GM21515 (cell line): ENCODE results near the gene FGF6.
"Not testable (repeated sequence)": the region's sequence is repeated elsewhere in the genome, so short reads cannot be mapped to it uniquely, and the experiment has no call there.

Source experiments
- ATAC-seq: cut with Tn5 transposase; IDR thresholded peaks from one replicate; pipeline ENCODE4 v1.9.1; 2021; ENCODE audit not compliant: unreplicated experiment

The FGF6 gene

GRCh38 chr12:4421590-4422031 lies 24.0 kb downstream of the FGF6 start:
- ATAC-seq: no peak

GRCh38 chr12:4420138-4420670 lies 25.4 kb downstream of the FGF6 start:
- no peak for ATAC-seq

GRCh38 chr12:4418913-4419312 lies 26.7 kb downstream of the FGF6 start:
- no peak for ATAC-seq

GRCh38 chr12:4417936-4418335 lies 27.7 kb downstream of the FGF6 start:
- no peak for ATAC-seq

DNA sequence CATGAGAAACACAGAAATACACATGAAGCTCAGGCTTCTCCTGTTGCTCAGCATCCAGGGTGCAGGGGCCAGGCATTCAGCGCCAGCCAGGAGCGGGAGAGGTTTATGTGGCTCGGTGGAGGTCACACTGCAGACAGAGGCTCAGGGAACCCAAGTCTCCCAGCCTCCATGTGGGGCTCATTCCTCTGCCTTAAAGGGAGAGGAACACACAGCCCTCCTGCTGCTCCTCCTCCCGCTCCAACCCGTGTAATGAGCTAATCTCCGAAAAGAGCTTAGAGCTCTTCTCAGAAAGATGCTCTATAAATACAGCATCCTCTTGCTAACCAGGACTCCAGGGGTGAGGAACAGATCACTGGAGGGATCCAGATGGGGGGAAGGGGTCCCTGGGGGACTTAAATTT lies 28.2 kb downstream of the FGF6 start:
- no peak for ATAC-seq

DNA sequence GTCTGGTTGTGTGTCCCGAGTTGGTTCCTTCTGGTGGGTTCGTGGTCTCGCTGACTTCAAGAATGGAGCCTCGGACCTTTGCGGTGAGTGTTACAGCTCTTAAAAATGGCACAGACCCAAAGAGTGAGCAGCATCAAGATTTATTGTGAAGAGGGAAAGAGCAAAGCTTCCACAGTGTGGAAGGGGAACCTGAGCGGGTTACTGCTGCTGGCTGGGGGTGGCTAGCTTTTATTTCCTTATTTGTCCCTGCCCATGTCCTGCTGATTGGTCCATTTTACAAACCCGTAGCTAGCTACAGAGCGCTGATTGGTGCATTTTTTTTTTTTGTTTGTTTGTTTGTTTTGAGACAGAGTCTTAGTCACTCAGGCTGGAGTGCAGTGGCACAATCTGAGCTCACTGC lies 29.3 kb downstream of the FGF6 start:
- no peak for ATAC-seq

DNA sequence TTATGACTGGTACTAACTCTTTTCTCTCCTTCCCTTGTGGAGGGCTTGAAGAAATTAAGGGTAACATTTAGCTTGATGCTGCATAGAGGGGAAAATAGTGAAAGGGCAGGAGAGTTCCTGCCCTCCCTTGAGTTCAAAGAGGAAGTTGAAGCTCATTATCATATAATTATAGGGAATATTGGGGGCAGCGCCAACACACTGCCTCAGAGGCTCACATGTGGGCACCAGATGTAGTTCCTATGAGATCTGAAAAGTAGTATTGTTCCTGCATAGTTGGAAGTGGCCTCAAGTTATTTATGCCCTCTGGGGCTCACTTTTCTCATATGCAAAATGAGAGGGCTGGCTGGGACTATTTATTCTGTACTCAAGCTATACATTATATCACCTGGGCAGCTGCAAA lies 33.1 kb downstream of the FGF6 start:
- ATAC-seq: no peak

- no peak for ATAC-seq
These were observed 33.6 kb downstream of the FGF6 start for GRCh38 chr12:4412056-4412455.

DNA sequence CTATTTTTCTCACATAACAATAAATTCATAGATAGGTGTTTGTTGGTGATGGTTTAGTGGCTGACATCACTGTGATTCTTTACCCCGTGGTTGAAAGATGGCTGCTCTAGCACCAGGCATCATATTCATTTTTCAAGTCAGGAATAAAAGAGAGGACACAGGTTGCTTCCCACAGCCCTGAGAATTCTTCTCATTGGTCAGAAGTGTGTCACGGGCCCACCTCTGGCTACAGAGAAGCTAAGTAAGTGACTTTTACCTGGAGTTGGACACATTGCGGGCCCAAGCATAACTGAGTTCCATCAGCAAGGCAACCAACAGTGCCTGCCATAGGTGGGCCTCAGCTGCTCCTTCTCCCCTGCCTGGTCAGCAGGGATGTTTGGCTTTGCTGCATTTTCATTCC lies 38.5 kb downstream of the FGF6 start:
- no peak for ATAC-seq

- ATAC-seq: not testable (repeated sequence)
These were observed 40.6 kb downstream of the FGF6 start for GRCh38 chr12:4404877-4405637.

DNA sequence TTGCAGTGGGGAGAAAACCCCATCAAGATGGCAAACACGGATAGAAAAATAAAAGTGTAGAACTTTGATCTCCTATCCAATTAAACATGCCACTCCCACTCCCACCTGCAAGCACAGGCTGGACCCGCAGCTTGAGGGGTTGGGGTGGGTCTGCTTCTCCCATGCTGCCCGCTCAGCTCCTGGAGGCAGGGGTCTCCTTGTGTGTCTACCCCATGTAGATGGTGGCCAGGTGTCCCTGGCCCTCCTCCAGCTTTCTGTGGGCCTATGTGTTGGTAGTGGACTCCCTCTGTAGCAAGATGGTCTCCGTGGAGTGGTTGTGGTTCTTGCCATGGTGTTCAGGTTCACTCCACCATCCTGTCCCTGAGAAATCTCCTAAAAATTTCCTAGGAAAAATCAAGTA lies 42.6 kb downstream of the FGF6 start:
- ATAC-seq: no peak

GRCh38 chr12:4401117-4401516 lies 44.5 kb downstream of the FGF6 start:
- no peak for ATAC-seq

- ATAC-seq: no peak
These were observed 49.8 kb downstream of the FGF6 start for GRCh38 chr12:4395818-4396217.

GRCh38 chr12:4393211-4393610 lies 52.4 kb downstream of the FGF6 start:
- ATAC-seq: no peak

DNA sequence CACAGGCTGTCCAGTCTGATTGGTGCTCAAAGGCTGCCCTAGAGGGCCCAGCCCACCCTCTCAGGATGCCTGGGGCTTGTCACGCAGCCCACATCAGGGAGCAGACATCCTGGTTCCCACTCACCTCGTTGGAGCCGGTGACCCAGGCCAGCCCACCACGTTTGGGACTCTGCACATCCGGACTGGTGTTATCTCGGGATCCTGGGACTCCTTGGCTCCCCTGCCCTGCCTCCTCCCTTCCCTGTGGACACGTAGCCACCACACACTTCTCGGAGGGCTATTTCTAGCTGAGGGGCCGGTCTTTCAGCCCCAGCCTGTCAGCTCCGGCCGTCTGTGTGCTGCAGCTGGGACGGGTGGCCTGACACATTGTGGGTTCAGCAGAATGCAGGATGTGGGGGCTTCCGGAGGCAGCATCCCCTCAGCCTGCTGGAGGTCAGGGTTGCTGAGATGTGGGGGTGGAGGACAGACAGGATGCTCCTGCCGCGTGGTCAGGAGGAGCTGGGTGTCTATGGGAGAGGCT lies 53.3 kb downstream of the FGF6 start:
- ATAC-seq: no peak

DNA sequence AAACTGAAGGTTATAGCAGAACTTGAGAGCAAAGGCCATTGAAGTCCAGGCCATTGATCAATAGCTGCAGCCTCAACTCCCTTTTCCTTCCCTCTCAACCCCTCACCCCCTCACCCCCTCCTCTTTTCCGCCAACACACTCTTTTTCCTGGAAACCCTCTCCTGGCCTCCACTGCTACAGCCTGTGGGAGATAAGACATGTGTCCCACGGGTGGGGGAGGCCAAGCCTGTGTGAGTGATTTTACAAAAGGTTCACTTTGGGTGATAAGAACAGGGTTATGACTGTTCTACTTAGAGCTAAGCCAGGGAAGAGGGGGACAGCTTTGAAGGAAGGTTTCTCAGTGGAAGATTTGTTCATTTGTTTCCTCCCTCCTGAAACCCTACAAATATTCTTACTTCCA lies 57.0 kb downstream of the FGF6 start:
- no peak for ATAC-seq

GRCh38 chr12:4388032-4388431 lies 57.6 kb downstream of the FGF6 start:
- ATAC-seq: no peak

DNA sequence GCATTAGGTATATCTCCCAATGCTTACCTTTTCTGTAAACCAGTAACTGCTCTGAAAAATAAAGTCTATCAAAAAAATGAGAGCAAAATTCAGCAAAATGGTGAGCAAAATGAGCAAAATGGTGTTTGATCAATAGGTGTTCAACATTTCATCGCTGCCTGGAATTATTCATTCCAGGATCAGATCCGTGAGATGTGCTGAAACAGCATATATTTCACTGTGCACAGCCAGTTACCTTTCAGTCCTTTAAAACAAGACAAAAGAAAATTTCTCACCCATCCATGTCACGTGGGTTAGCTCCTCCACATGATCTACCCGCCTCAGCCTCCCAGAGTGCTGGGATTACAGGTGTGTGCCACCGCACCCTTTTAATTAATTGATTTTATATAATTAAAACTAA lies 58.0 kb downstream of the FGF6 start:
- no peak for ATAC-seq

- no peak for ATAC-seq
These were observed 58.8 kb downstream of the FGF6 start for GRCh38 chr12:4386801-4387200.
